Measurements from ENCODE around the gene PDGFRB. TPM values are rescaled to one million over a fixed set of nuclear protein-coding genes. Genes with fewer than 3 reads are reported as not detected.

The PDGFRB gene
- total RNA-seq, 1 donor from 2014 or later = 2.9 TPM

GRCh38 chr5:150075233-150075632, 80.4 kb downstream of the PDGFRB start:
- TF ChIP-seq CTCF (IDR thresholded peaks at IDR 0.05; ENCODE audit: partially characterized antibody, unreplicated experiment) = no peak
- H3K27ac Mint-ChIP-seq (ENCODE audit: unreplicated experiment) = no peak overlapping the region

GRCh38 chr5:150073677-150074076, 82.0 kb downstream of the PDGFRB start:
- no peak for DNase-seq
- no peak overlapping the region for H3K27ac Mint-ChIP-seq (ENCODE audit: unreplicated experiment)
- peaks cover 4% of the 10 kb centered on the region for H3K36me3 Mint-ChIP-seq (ENCODE audit: unreplicated experiment)
- no peaks in the 10 kb centered on the region for H3K4me1 Mint-ChIP-seq (ENCODE audit: low read depth, unreplicated experiment)
- no peak overlapping the region for H3K4me3 Mint-ChIP-seq (ENCODE audit: unreplicated experiment)
- no peak for TF ChIP-seq CTCF (IDR thresholded peaks at IDR 0.05; ENCODE audit: partially characterized antibody, unreplicated experiment)
- peaks cover 1% of the 10 kb centered on the region for H3K27me3 Mint-ChIP-seq (ENCODE audit: unreplicated experiment)
- no peaks in the 10 kb centered on the region for H3K9me3 Mint-ChIP-seq (ENCODE audit: unreplicated experiment)

More at GRCh38 chr5:150075233-150075632, 80.4 kb downstream of the PDGFRB start:
- Mint-ChIP-seq H3K9me3 (ENCODE audit: unreplicated experiment) (no peaks in the 10 kb centered on the region), H3K4me3 (ENCODE audit: unreplicated experiment) (no peak overlapping the region), H3K4me1 (ENCODE audit: low read depth, unreplicated experiment) (no peaks in the 10 kb centered on the region), H3K36me3 (ENCODE audit: unreplicated experiment) (peaks cover 4% of the 10 kb centered on the region), H3K27me3 (ENCODE audit: unreplicated experiment) (peaks cover 3% of the 10 kb centered on the region)
- DNase-seq = no peak

GRCh38 chr5:150073086-150073625, 82.5 kb downstream of the PDGFRB start:
- H3K9me3 Mint-ChIP-seq (ENCODE audit: unreplicated experiment) = no peaks in the 10 kb centered on the region
- no peak overlapping the region for H3K27ac Mint-ChIP-seq (ENCODE audit: unreplicated experiment)
- no peaks in the 10 kb centered on the region for H3K27me3 Mint-ChIP-seq (ENCODE audit: unreplicated experiment)
- DNase-seq = no peak
- no peak overlapping the region for H3K4me3 Mint-ChIP-seq (ENCODE audit: unreplicated experiment)
- no peak for TF ChIP-seq CTCF (IDR thresholded peaks at IDR 0.05; ENCODE audit: partially characterized antibody, unreplicated experiment)
- peaks cover 4% of the 10 kb centered on the region for H3K36me3 Mint-ChIP-seq (ENCODE audit: unreplicated experiment)
- no peaks in the 10 kb centered on the region for H3K4me1 Mint-ChIP-seq (ENCODE audit: low read depth, unreplicated experiment)

- no peaks in the 10 kb centered on the region for H3K4me1 Mint-ChIP-seq (ENCODE audit: low read depth, unreplicated experiment)
- DNase-seq = no peak
- no peaks in the 10 kb centered on the region for H3K27me3 Mint-ChIP-seq (ENCODE audit: unreplicated experiment)
- no peak overlapping the region for H3K27ac Mint-ChIP-seq (ENCODE audit: unreplicated experiment)
- peaks cover 4% of the 10 kb centered on the region for H3K36me3 Mint-ChIP-seq (ENCODE audit: unreplicated experiment)
- TF ChIP-seq CTCF (IDR thresholded peaks at IDR 0.05; ENCODE audit: partially characterized antibody, unreplicated experiment) = no peak
- H3K9me3 Mint-ChIP-seq (ENCODE audit: unreplicated experiment) = no peaks in the 10 kb centered on the region
- no peak overlapping the region for H3K4me3 Mint-ChIP-seq (ENCODE audit: unreplicated experiment)
These were observed 84.8 kb downstream of the PDGFRB start for GRCh38 chr5:150070821-150071220.

- H3K36me3 Mint-ChIP-seq (ENCODE audit: unreplicated experiment) = peaks cover 4% of the 10 kb centered on the region
- H3K27me3 Mint-ChIP-seq (ENCODE audit: unreplicated experiment) = no peaks in the 10 kb centered on the region
- H3K4me3 Mint-ChIP-seq (ENCODE audit: unreplicated experiment) = no peak overlapping the region
- no peak overlapping the region for H3K27ac Mint-ChIP-seq (ENCODE audit: unreplicated experiment)
- DNase-seq = no peak
- no peaks in the 10 kb centered on the region for H3K9me3 Mint-ChIP-seq (ENCODE audit: unreplicated experiment)
- no peak for TF ChIP-seq CTCF (IDR thresholded peaks at IDR 0.05; ENCODE audit: partially characterized antibody, unreplicated experiment)
- H3K4me1 Mint-ChIP-seq (ENCODE audit: low read depth, unreplicated experiment) = no peaks in the 10 kb centered on the region
These were observed 85.7 kb downstream of the PDGFRB start for GRCh38 chr5:150069672-150070627.

Measured in glutamatergic neuron (in vitro differentiated cells).